Duodenal mucosa (tissue), 2 donors: ENCODE measurements around the gene LRRC46.

Experiments
- H3K27ac ChIP-seq: one replicate; pipeline ENCODE4 v1.7.0; 2013; ENCODE audit warnings: low read depth, low read length
- H3K27me3 ChIP-seq, 2 donors: one replicate each; pipeline ENCODE4 v1.7.0; 2013; ENCODE audit warnings: low read length in 2 of 2, control low read depth in 1 of 2; ENCODE audit not compliant: insufficient read depth in 2 of 2, control insufficient read depth in 1 of 2
- H3K36me3 ChIP-seq, 2 donors: one replicate each; pipeline ENCODE4 v1.7.0; 2013; ENCODE audit warnings: low read length in 2 of 2, control low read depth in 1 of 2; ENCODE audit not compliant: insufficient read depth in 2 of 2, control insufficient read depth in 1 of 2
- H3K4me1 ChIP-seq, 2 donors: one replicate each; pipeline ENCODE4 v1.7.0; 2013; ENCODE audit warnings: low read length in 2 of 2, control low read depth in 1 of 2; ENCODE audit not compliant: insufficient read depth in 2 of 2, control insufficient read depth in 1 of 2
- H3K4me3 ChIP-seq, 2 donors: one replicate each; pipeline ENCODE4 v1.7.0; 2013; ENCODE audit warnings: low read length in 2 of 2, low read depth in 1 of 2
- H3K9ac ChIP-seq, 2 donors: one replicate each; pipeline ENCODE4 v1.7.0; 2013; ENCODE audit warnings: low read length in 2 of 2, low read depth in 1 of 2
- H3K9me3 ChIP-seq, 2 donors: one replicate each; pipeline ENCODE4 v1.7.0; 2013; ENCODE audit warnings: low read length in 2 of 2, control low read depth in 1 of 2; ENCODE audit not compliant: control insufficient read depth in 1 of 2

LRRC46 gene, protein sequence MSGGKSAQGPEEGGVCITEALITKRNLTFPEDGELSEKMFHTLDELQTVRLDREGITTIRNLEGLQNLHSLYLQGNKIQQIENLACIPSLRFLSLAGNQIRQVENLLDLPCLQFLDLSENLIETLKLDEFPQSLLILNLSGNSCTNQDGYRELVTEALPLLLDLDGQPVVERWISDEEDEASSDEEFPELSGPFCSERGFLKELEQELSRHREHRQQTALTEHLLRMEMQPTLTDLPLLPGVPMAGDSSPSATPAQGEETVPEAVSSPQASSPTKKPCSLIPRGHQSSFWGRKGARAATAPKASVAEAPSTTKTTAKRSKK

GRCh38 chr17:47831003-47831933, at the start of gene LRRC46, which contains the start of gene MRPL10:
LRRC46 (plus strand) TSS chr17:47831670; CDS start chr17:47831990, 320 bp downstream.
MRPL10 (minus strand) TSS chr17:47831541; CDS start chr17:47831511, 30 bp downstream.
- H3K4me3 ChIP-seq: peak within 1 kb of the TSS; percentile 86 to 97
- H3K36me3 ChIP-seq: peaks cover 19 to 29% of the 10 kb centered on the region in 2 donors
- peaks cover 20 to 33% of the 10 kb centered on the region in 2 donors for H3K4me1 ChIP-seq

DNA sequence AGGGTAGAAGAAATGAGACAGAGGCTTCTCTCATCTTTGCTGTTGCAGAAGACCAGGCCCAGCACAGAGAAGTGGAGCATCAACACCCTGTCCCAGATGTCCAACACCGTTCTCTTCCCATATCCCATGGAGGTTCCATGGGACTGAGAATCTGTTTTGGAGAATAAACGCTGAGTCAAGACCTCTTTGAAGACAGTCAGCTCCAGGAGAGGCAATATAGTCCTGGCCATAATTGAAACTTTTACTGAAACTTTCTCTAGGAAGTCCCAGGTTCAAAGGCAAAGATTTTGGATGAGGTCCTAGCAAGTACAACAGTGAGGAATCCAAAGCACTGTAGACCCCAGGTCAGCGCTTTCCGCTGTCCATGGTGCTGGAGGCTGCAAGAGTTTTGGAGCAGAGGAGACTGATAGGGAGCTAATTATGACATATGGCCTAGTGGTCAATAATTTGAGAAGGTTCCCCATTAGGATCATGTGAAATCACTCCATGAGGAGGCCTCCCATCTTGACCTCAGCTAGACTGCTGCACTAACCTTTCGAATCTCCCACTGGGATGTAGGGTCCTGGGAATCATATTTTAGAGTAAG, 45.8 kb upstream of the LRRC46 start:
- H3K9me3 ChIP-seq: no peaks in the 10 kb centered on the region
- H3K36me3 ChIP-seq: no peaks in the 10 kb centered on the region
- no peak overlapping the region for H3K27ac ChIP-seq
- peaks cover 0 to 8% of the 10 kb centered on the region in 2 donors for H3K4me1 ChIP-seq
- H3K9ac ChIP-seq: no peak overlapping the region
- H3K4me3 ChIP-seq: no peak overlapping the region
- peaks cover 23 to 27% of the 10 kb centered on the region in 2 donors for H3K27me3 ChIP-seq

More at GRCh38 chr17:47831003-47831933, at the start of gene LRRC46, which contains the start of gene MRPL10:
- H3K9me3 ChIP-seq: no peaks in the 10 kb centered on the region
- peak within 1 kb of the TSS; percentile 70 to 73 for H3K9ac ChIP-seq
- H3K27me3 ChIP-seq: no peaks in the 10 kb centered on the region
- peak within 1 kb of the TSS; percentile 27 for H3K27ac ChIP-seq

DNA sequence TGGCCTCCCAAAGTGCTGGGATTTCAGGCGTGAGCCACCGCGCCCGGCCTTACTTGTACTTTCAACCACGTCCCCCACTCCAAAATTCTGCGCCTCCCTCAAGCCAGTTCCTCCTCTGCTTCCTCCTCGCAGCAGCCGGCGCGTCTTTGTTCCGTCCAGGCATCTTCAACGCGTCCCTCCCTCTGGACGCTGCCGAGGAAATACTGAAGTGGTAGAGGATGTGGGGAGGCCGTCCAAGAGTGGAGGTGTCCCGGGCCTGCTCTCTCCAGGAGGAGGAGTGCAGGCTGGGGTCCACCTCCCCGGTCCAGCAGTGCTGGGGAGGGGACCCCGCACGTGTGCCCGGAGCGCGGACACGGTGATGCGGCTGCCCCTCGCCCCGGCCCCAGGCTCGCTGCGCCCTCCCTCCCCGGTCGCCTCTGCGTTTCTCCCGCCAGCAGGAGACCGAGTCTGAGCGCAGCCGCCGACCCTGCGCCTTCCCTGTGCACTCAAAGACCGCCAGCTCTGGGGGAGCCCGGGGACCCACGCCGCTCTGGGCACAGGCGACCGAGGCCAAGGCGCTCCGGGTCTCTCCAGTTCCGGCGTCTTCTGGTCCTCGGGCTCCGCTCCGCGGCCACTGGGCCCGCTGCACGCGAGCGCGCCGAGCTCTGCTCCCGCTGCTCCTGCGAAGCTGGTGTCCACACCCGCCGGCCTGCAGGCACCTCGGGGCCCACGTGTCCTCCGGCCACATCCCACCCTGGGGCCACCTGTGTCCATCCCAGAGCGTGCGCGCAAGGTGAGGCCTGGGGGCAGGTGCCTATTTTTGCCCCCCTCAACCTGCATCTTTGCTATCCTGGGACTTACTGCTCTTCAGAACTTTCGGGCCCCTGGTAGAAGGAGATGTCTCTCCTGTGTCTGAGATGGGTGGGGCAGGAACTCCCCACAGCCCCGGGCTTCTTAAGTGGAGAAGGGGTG, 41.6 kb upstream of the LRRC46 start:
- no peak overlapping the region for H3K9ac ChIP-seq
- no peaks in the 10 kb centered on the region for H3K9me3 ChIP-seq
- H3K4me3 ChIP-seq: peak overlapping the region; percentile 47 to 51
- H3K27me3 ChIP-seq: peaks cover 28 to 43% of the 10 kb centered on the region in 2 donors
- H3K4me1 ChIP-seq: peaks cover 0 to 8% of the 10 kb centered on the region in 2 donors
- no peak overlapping the region for H3K27ac ChIP-seq
- H3K36me3 ChIP-seq: no peaks in the 10 kb centered on the region

DNA sequence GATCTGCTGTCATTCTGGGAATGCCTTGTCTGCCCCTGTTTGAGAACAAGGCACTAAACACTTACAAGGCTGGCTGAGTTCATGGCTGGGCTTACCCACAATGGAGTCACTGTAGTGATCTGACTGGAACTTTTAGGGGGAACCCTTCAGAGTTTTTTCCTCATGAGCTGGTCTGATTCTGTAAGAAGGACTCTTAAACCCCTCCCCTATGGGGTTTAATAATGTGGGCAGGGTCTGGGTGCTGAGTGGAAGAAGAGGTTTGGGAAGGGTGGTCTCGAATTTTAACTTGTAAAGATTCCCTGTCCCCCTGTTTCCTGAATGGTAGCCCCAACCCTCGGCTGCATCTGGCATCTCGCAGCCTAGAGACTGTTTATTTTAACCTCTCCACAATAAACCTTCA, 40.4 kb upstream of the LRRC46 start:
- H3K4me3 ChIP-seq: no peak overlapping the region
- no peaks in the 10 kb centered on the region for H3K9me3 ChIP-seq
- no peak overlapping the region for H3K9ac ChIP-seq
- peaks cover 0 to 8% of the 10 kb centered on the region in 2 donors for H3K4me1 ChIP-seq
- H3K27ac ChIP-seq: no peak overlapping the region
- peaks cover 28 to 40% of the 10 kb centered on the region in 2 donors for H3K27me3 ChIP-seq
- H3K36me3 ChIP-seq: no peaks in the 10 kb centered on the region

DNA sequence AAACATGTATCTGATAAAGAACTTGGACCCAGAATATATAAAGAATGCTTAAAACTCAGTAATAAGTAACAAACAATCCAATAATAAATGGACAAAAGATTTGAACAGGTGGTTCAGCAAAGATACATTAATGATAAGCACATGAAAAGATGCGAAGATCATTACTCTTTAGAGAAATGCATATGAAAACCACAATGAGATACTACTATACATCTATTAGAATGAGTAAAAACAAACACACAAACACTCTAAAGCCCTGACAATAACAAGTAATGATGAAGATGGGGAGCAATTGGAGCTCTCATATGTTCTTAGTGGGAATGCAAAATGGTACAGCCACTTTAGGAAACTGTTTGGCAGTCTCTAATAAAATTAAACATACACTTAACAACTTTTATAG, 39.0 kb upstream of the LRRC46 start:
- Histone ChIP-seq H3K4me3 (no peak overlapping the region), H3K27me3 (peaks cover 28 to 40% of the 10 kb centered on the region in 2 donors), H3K9ac (no peak overlapping the region), H3K27ac (no peak overlapping the region), H3K4me1 (peaks cover 0 to 8% of the 10 kb centered on the region in 2 donors), H3K36me3 (no peaks in the 10 kb centered on the region), H3K9me3 (no peaks in the 10 kb centered on the region)

GRCh38 chr17:47792979-47793378, 38.5 kb upstream of the LRRC46 start:
- no peaks in the 10 kb centered on the region for H3K9me3 ChIP-seq
- no peaks in the 10 kb centered on the region for H3K36me3 ChIP-seq
- no peak overlapping the region for H3K4me3 ChIP-seq
- peaks cover 0 to 8% of the 10 kb centered on the region in 2 donors for H3K4me1 ChIP-seq
- H3K27me3 ChIP-seq: peaks cover 24 to 40% of the 10 kb centered on the region in 2 donors
- no peak overlapping the region for H3K9ac ChIP-seq
- H3K27ac ChIP-seq: no peak overlapping the region

- Histone ChIP-seq H3K9me3 (no peaks in the 10 kb centered on the region), H3K27ac (no peak overlapping the region), H3K4me3 (no peak overlapping the region), H3K27me3 (peaks cover 3 to 7% of the 10 kb centered on the region in 2 donors), H3K4me1 (no peaks in the 10 kb centered on the region), H3K9ac (no peak overlapping the region), H3K36me3 (no peaks in the 10 kb centered on the region)
Observed at GRCh38 chr17:47797797-47798196, 33.7 kb upstream of the LRRC46 start.

GRCh38 chr17:47800686-47801085, 30.8 kb upstream of the LRRC46 start:
- no peaks in the 10 kb centered on the region for H3K9me3 ChIP-seq
- no peaks in the 10 kb centered on the region for H3K36me3 ChIP-seq
- H3K4me1 ChIP-seq: no peaks in the 10 kb centered on the region
- H3K27me3 ChIP-seq: no peaks in the 10 kb centered on the region
- no peak overlapping the region for H3K9ac ChIP-seq
- no peak overlapping the region for H3K27ac ChIP-seq
- H3K4me3 ChIP-seq: no peak overlapping the region

GRCh38 chr17:47801176-47801765, 30.2 kb upstream of the LRRC46 start:
- Histone ChIP-seq H3K9me3 (no peaks in the 10 kb centered on the region), H3K27ac (no peak overlapping the region), H3K27me3 (no peaks in the 10 kb centered on the region), H3K36me3 (peaks cover 0 to 1% of the 10 kb centered on the region in 2 donors), H3K9ac (no peak overlapping the region), H3K4me1 (no peaks in the 10 kb centered on the region), H3K4me3 (no peak overlapping the region)
